NB4 (cell line): ENCODE data around the gene POLR1G.

ENCODE experiments used
- POLR2A ChIP-seq: IDR thresholded peaks from 2 replicates; pipeline ENCODE4 v1.6.1; 2011; ENCODE audit warnings: mild to moderate bottlenecking; ENCODE audit not compliant: insufficient read length; ENCODE audit errors: extremely low read depth
- TF ChIP-seq, protein P1 (sequence below): IDR thresholded peaks from one replicate; pipeline ENCODE4 v1.5.1; 2012; ENCODE audit warnings: low read depth, low read length
- TF ChIP-seq, protein P2 (sequence below): IDR thresholded peaks from 2 replicates; pipeline ENCODE4 v1.6.1; 2011; ENCODE audit warnings: low read depth, low read length

- no peak for TF ChIP-seq POLR2A
- TF ChIP-seq, protein P1, sequence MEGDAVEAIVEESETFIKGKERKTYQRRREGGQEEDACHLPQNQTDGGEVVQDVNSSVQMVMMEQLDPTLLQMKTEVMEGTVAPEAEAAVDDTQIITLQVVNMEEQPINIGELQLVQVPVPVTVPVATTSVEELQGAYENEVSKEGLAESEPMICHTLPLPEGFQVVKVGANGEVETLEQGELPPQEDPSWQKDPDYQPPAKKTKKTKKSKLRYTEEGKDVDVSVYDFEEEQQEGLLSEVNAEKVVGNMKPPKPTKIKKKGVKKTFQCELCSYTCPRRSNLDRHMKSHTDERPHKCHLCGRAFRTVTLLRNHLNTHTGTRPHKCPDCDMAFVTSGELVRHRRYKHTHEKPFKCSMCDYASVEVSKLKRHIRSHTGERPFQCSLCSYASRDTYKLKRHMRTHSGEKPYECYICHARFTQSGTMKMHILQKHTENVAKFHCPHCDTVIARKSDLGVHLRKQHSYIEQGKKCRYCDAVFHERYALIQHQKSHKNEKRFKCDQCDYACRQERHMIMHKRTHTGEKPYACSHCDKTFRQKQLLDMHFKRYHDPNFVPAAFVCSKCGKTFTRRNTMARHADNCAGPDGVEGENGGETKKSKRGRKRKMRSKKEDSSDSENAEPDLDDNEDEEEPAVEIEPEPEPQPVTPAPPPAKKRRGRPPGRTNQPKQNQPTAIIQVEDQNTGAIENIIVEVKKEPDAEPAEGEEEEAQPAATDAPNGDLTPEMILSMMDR, result no peak
- TF ChIP-seq, protein P2, sequence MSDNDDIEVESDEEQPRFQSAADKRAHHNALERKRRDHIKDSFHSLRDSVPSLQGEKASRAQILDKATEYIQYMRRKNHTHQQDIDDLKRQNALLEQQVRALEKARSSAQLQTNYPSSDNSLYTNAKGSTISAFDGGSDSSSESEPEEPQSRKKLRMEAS, result no peak
Observed at GRCh38 chr19:45421947-45422498, 15.6 kb downstream of the POLR1G start.
